HTR-8/SVneo (cell line): ENCODE data around the gene SEMA5A.
A peak's percentile ranks its signal among the peaks of the same experiment; 100 is the strongest.

Source experiments
- DNase-seq: peaks from one replicate; pipeline ENCODE4 v3.0.0; 2011; ENCODE audit warnings: low spot score, mixed read lengths; ENCODE audit not compliant: insufficient read length
- FAIRE-seq: peaks from 2 replicates; lab custom pipeline; 2011; peaks lifted over from hg19 to GRCh38; lab: Jason Lieb, UNC

Gene SEMA5A

GRCh38 chr5:9347032-9347431 is 198.8 kb downstream of the SEMA5A start:
- peak; percentile 16 for FAIRE-seq
- no peak for DNase-seq

GRCh38 chr5:9344751-9345240 is 201.1 kb downstream of the SEMA5A start:
- FAIRE-seq (peak; percentile 65), DNase-seq (no peak)

GRCh38 chr5:9343146-9343850 is 202.6 kb downstream of the SEMA5A start:
- FAIRE-seq (peak; percentile 76), DNase-seq (no peak)

DNA sequence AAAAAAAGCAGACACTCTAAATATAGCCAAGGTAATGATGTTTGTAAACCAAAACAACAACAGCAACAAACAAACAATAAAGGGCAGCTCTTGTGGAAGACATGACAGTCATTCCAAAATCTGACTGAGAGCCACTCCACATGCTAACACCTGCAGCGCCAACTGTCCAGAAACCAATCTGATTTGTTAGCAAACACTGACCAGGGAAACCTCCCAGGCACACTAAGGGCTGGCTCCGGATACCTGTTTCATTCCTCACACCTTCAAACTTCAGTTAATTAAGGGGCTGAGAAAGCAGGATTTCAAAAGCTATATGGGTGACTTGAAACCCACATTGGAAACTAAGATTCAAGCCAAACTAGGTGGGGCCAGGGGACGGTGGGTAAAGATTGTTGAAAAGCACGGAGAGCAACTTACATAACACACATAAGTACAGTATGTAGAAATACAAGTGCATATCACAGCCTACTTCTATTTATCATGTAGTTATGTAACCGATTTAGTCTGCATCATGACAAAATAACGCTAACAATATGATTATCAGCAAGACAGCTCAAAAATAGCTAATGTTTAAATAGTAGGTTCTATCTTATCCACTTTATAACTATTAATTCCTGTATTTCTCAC is 203.6 kb downstream of the SEMA5A start:
- DNase-seq (no peak), FAIRE-seq (peak; percentile 80)

DNA sequence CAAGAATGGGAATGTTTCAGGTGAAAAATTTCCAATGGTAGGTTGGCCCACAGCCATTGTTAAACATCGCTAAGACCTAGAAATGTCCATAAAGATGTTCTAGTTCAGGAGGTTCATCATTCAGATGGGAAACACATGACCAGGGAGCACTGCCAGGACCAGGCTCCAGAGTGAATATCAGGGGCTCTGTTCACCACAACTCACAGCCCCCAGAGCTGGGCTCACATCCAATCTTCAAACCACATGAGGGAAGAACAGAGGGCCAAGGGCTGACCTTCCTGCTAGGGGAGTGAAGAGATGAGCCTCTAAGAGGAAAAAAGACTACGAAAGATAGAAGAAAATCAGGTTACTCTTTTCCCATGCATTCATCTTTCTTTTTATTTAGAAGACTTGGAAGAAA is 205.8 kb downstream of the SEMA5A start:
- FAIRE-seq (no peak), DNase-seq (no peak)

GRCh38 chr5:9339206-9339818 is 206.6 kb downstream of the SEMA5A start:
- FAIRE-seq, result no peak
- no peak for DNase-seq

DNA sequence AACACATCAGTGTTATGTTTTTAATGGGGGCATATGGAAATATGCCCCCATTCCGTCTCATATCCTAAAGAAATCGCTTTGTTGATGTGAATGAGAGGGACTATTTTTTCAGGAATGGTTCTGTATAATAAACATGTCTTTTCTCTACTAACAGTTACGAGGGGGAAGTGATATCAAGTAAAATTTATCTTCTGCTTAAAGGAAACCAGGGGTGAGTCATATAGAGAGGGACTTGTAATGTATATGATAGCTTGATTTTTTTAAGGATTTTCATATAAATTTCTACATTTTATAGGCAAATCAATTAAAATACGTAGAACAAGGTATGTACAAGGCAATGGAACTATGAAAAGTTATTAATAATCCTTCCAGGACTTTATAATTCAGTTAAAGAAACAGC is 207.1 kb downstream of the SEMA5A start:
- DNase-seq, result no peak
- FAIRE-seq, result no peak

DNA sequence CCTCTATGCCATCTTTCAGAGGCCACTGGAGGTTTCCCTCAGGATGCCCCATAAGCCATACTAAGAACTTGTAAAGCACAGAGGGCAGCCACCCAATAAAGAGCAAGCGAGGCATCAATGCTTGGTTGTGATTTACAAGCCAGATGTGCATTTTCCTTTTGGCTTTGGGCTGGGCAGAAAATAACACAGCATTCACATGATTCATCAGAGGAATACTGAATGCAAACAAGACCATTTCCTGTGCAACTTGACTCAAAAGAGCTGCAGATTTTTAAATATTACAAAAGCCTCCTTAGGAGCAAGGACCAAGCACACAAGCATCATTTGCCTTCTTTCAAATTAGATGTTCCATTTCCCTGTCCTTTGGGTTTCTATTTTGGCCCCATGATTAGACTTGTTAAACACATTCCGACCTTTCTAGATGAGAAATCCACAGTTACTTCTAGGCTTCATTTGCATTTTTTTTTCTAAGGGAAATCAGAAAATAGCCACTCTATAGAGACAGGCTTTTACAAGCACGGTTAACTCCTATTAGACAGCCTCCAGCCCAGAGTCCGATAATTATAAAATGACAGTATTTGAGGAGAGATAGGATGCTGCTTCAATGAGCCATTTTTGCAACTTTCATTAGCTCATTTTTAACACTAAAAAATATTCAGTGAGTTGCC is 207.8 kb downstream of the SEMA5A start:
- DNase-seq, result no peak
- peak; percentile 72 for FAIRE-seq

DNA sequence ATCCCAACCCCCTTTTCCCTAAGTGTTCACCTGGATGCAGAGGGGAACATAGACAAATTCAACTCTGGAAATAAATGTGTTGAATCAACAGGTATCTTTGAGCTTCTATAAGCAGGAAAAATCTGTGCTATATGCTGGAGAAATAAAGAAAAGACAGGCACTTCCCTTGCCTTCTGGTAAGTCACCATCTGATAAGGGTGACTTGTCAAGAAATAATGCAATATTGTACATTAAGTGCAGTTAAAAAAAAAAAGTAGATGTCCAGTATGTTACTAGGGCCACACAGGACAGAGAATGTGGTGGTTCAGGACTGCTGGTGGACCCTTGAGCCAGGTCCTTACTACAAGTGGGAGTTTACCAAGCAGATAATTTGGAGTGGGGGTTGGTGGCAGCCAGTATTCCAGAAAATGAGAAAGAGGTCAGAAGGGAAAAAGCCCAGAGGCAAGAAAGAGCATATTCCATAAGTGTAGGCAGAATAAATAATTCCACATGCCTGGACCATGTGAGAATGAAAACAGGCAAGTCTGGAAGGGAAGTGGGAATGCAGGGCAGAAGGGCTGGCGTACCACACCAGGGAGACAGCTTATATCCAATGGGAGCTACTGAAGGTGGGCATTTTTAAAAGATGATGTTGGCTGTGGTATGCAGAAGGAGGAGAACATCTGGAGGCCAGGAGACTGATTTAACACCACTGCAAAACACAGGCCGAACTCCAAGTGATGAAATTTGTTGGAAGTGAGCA is 209.9 kb downstream of the SEMA5A start:
- no peak for DNase-seq
- no peak for FAIRE-seq

GRCh38 chr5:9335269-9335668 is 210.6 kb downstream of the SEMA5A start:
- FAIRE-seq, result no peak
- DNase-seq, result no peak

GRCh38 chr5:9332026-9332425 is 213.8 kb downstream of the SEMA5A start:
- DNase-seq (no peak), FAIRE-seq (peak; percentile 95)

DNA sequence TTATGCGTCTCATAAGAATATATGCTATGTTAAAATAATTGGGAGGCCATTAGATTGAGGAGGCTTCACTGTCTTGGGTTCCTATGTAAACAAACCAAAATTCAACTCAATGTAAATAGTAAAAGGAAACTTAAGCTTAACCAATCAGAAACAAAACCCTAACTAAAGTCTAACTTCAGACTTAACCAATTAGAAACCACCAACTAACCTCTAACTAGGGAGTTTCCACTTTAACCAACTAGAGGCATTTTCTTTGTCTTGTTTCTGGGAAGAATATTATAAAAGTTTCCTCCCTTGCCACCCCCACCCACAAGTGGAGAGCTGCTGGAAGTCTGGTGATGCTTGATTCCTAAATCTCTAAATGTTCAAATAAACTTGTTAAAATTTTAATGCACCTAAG is 214.5 kb downstream of the SEMA5A start:
- DNase-seq (no peak), FAIRE-seq (no peak)

GRCh38 chr5:9329125-9329524 is 216.8 kb downstream of the SEMA5A start:
- no peak for DNase-seq
- no peak for FAIRE-seq

- FAIRE-seq, result no peak
- no peak for DNase-seq
Observed at GRCh38 chr5:9325549-9325948, 220.3 kb downstream of the SEMA5A start.

DNA sequence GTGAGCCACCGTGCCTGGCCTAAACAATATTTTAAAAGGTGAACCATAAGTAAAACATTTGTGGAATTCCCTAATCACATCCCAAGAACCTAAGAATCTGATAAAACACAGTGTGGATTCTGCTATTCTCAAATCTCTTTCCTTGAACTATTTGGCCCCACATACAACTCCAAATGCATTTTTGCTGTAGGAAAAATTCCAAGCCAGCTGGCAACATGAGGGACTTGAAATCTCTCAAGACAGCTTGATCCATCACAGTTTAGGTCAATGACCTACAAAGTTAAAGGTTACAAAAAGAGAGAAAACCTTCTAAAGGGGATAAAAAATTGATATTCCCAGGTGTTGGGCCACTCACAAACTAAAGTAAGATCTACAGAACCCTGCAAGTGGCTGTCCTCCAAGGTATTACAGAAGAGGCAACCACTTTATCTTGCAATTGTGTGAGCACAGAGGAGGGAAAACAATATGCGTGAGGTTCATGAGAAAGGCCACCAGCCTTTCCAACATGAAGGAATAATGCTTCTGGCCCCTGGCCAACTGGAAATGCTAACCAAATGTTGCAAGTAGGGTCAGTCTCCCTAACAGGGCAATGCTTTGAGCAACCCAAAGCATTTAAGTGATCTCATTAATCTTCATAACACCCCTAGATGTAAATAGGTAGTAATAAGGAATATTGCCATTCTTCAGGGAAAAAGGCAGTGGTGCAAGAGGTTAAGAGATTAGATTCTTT is 221.4 kb downstream of the SEMA5A start:
- DNase-seq (no peak), FAIRE-seq (no peak)

DNA sequence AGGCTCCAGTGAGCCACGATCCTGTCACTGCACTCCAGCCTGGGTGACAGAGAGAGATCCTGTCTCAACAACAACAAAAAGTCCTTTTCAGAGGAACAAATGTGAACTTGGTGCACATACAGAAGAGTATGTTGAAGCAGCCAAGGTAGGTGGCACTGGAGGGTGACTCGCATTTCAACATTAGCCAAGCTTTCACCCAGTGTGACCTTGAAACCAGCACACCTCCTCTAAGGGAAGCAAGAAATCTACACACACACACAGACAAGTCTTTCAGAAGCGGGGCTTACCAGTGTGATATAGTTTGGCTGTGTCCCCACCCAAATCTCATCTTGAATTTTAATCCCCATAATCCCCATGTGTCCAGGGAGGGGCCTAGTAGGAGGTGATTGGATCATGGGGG is 225.2 kb downstream of the SEMA5A start:
- peak; percentile 52 for FAIRE-seq
- DNase-seq, result no peak

DNA sequence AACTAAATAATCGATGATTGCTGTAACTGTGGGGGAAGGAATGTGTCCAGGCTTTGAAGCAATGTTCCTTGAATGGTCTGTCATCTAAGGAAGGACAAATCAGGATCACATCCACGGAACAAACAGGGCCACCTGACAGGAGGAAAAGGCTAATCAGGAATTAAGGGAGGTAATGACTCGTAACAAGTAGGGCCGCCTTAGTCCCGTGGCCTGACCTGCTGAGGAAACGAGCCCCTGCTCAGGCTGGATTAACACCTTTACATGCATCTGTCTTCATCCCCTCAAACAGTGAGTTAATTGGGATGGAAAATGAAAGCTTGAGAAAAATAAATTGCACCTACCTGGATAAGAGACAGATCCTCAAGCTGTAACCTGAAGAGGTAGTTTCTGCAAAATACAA is 227.8 kb downstream of the SEMA5A start:
- DNase-seq, result no peak
- FAIRE-seq, result no peak

DNA sequence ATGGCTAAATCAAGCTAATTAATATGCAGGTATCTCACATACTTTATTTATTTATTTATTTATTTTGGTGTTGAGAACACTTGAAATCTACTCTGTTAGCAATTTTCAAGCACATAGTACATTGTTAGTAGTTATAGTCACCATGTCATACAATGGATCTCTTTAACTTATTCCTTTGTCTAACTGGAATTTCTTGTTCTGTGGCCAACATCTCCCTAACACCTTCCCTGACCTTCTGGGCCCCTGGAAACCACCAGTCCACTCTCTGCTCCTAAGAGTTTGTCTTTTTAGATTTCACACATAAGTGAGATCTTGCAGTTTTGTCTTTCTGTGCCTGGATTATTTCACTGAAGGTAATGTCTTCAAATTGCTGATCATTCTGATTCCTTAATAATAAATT is 229.1 kb downstream of the SEMA5A start:
- DNase-seq (no peak), FAIRE-seq (no peak)

DNA sequence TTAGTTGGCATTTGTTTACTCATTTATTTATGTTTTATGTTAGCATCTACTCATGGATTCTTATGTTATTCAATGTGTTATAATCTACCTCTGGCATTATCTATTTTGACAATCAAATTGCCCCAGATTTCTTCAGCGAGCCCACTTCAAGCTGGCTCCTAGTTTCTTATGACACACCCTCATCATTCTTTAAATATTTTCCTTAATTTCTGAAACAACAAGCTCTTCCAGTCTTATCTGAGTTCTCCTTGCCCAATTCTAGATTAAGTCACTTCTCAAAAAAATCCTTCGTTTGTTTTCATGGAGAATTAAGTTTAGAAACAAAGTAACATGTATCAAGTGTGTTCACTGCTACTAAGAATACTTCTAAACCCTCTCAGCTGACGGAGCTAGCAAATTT is 229.8 kb downstream of the SEMA5A start:
- DNase-seq, result no peak
- no peak for FAIRE-seq

GRCh38 chr5:9314558-9314957 is 231.3 kb downstream of the SEMA5A start:
- no peak for DNase-seq
- peak; percentile 28 for FAIRE-seq
